Hippocampal formation (tissue), 2 donors: ENCODE data around the gene CYP21A2.
"Not testable (repeated sequence)": the region's sequence is repeated elsewhere in the genome, so short reads cannot be mapped to it uniquely, and the experiment has no call there.

ENCODE experiments used
- DNase-seq, 2 donors: peaks; one replicate each; lab custom pipeline; 2025; lab: John Stamatoyannopoulos, UW

Gene CYP21A2

GRCh38 chr6:32029553-32029952 is 8.7 kb upstream of the CYP21A2 start:
- DNase-seq, result not testable (repeated sequence)

DNA sequence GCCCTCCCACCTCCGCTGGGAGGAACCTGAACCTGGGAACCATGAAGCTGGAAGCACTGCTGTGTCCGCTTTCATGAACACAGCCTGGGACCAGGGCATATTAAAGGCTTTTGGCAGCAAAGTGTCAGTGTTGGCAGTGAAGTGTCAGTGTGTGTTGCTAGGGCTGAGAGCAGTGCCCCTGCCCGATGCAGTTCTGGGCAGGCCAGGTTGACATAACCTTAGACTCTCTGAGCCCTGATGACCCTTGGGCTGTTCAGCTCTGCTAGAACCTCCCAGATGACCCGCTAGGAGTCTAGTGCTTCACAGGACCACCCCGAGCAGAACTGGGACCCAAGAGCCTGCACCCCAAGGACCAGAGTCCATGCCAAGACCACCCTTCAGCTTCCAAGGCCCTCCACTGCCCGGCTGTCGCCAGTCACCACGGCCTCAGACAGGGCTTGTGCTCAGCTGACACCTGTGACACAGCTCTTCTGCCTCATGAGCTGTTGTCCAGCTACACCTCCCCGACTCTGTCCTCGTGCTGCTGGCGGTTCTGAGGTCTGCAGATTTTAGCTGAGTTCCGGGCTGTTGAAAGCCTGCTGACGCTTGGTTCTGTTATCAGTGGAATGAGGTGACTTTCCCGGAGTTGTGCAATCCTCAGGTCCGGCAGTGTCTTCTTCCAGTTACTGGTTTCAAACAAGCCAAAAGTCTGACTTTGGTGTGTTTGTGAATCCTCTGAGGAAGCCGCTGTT is 2.8 kb upstream of the CYP21A2 start:
- DNase-seq, result not testable (repeated sequence)

- DNase-seq, result not testable (repeated sequence)
Observed at GRCh38 chr6:32037136-32037535, 1.1 kb upstream of the CYP21A2 start.

DNA sequence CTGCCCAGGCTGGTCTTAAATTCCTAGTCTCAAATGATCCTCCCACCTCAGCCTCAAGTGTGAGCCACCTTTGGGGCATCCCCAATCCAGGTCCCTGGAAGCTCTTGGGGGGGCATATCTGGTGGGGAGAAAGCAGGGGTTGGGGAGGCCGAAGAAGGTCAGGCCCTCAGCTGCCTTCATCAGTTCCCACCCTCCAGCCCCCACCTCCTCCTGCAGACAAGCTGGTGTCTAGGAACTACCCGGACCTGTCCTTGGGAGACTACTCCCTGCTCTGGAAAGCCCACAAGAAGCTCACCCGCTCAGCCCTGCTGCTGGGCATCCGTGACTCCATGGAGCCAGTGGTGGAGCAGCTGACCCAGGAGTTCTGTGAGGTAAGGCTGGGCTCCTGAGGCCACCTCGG is 663 bp downstream of the CYP21A2 start:
- not testable (repeated sequence) for DNase-seq

DNA sequence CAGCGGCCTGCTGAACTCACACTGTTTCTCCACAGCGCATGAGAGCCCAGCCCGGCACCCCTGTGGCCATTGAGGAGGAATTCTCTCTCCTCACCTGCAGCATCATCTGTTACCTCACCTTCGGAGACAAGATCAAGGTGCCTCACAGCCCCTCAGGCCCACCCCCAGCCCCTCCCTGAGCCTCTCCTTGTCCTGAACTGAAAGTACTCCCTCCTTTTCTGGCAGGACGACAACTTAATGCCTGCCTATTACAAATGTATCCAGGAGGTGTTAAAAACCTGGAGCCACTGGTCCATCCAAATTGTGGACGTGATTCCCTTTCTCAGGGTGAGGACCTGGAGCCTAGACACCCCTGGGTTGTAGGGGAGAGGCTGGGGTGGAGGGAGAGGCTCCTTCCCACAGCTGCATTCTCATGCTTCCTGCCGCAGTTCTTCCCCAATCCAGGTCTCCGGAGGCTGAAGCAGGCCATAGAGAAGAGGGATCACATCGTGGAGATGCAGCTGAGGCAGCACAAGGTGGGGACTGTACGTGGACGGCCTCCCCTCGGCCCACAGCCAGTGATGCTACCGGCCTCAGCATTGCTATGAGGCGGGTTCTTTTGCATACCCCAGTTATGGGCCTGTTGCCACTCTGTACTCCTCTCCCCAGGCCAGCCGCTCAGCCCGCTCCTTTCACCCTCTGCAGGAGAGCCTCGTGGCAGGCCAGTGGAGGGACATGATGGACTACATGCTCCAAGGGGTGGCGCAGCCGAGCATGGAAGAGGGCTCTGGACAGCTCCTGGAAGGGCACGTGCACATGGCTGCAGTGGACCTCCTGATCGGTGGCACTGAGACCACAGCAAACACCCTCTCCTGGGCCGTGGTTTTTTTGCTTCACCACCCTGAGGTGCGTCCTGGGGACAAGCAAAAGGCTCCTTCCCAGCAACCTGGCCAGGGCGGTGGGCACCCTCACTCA is 1.4 kb downstream of the CYP21A2 start:
- not testable (repeated sequence) for DNase-seq

DNA sequence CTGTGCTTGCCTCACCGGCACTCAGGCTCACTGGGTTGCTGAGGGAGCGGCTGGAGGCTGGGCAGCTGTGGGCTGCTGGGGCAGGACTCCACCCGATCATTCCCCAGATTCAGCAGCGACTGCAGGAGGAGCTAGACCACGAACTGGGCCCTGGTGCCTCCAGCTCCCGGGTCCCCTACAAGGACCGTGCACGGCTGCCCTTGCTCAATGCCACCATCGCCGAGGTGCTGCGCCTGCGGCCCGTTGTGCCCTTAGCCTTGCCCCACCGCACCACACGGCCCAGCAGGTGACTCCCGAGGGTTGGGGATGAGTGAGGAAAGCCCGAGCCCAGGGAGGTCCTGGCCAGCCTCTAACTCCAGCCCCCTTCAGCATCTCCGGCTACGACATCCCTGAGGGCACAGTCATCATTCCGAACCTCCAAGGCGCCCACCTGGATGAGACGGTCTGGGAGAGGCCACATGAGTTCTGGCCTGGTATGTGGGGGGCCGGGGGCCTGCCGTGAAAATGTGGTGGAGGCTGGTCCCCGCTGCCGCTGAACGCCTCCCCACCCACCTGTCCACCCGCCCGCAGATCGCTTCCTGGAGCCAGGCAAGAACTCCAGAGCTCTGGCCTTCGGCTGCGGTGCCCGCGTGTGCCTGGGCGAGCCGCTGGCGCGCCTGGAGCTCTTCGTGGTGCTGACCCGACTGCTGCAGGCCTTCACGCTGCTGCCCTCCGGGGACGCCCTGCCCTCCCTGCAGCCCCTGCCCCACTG is 2.3 kb downstream of the CYP21A2 start:
- not testable (repeated sequence) for DNase-seq

GRCh38 chr6:32041050-32041321 is 2.8 kb downstream of the CYP21A2 start:
- not testable (repeated sequence) for DNase-seq

DNA sequence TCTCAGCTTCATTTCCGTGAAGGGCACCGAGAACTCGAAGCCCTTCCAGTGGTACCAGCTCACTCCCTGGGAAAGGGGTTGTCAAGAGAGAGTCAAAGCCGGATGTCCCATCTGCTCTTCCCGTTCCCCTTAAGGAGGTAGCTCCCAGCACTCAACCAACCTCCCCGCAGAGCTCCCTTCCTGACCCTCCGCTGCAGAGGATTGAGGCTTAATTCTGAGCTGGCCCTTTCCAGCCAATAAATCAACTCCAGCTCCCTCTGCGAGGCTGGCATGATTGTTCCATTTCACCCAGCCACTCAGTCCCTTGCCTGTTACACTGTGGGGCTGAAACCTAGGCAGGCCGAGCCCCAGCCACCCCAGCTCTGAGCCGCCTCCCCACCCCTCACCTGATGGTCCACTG is 3.2 kb downstream of the CYP21A2 start:
- not testable (repeated sequence) for DNase-seq

- not testable (repeated sequence) for DNase-seq
Observed at GRCh38 chr6:32042276-32042675, 4.1 kb downstream of the CYP21A2 start.

GRCh38 chr6:32043589-32044380 is 5.6 kb downstream of the CYP21A2 start:
- not testable (repeated sequence) for DNase-seq

DNA sequence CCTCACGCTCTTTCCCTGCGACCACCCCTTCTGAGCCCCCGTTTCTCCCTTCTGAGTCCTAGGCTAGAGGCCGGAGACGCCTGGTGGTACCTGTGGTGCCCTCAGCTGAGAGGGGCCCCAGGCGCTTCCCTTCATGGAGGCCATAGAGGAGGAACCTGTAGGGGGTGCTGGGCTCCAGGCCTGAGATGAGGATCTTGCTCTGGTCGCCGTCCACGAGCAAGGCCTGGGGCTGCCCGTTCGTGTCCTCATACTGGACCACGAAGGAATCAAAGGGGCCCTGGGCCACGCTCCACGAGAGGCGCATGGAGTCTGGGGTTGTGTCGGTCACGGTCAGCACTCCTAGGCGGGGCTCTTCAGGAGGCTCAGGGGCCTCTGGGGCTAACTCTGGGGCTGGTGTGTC is 6.7 kb downstream of the CYP21A2 start:
- DNase-seq, result not testable (repeated sequence)

DNA sequence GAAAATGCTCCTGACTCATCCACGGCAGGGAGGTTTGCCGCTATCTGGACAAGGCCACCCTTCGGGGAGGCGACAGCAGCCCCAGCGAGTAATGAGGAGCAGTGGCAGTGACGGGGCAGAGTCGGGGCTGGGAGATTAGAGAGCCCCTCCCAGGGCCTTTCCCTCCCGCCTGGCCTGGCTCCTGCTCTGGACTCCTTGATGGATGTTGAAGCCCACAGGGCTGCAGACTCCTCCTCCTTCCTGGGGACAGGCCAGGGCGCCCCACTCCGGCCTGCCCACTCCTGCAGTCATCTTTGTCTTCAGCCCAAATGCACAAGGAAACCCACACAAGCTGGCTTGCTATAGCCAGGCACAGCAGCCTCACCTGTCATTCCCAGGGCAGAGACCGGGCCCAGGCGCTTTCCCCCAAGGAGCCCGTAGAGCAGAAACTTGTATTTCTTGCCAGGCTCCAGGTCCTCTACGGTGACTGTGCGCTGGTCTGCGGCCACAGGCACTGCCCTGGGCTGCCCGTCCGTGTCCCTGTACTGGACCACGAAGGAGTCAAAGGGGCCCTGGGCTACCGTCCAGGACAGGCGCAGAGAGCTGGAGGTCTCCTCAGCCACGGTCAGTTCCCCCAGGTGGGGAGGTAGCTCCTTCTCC is 7.7 kb downstream of the CYP21A2 start:
- no peak for DNase-seq

DNA sequence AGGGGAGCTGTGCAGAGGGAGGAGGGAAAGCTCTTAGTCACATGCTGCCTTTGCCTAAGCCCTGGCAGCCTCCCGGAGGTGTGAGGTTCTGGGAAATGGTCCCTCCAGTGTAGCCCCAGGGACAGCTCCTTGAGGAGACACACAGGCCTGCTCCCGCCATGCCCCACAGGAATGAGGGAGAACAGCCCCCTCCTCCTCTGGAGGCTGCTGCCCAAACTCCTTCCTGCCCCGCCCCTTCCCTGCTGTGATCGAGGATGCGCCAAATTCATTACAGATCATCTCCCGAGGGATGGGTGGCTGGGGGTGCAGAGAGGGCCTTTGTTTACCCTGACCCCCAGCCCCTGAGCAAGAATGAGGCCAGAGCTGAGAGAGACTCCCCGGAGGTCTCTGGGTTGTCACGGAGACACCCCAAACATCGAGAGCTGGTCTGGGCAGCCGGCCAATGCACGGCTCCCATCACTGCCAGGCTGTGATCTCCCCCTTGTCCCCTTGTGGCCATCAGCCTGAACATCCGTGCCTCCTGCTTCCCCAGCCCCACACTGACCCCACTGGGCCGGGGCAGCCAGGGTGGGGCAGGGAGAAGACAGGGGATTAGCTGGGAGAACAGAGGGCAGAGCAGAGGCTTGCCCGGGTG is 8.4 kb downstream of the CYP21A2 start:
- no peak for DNase-seq

DNA sequence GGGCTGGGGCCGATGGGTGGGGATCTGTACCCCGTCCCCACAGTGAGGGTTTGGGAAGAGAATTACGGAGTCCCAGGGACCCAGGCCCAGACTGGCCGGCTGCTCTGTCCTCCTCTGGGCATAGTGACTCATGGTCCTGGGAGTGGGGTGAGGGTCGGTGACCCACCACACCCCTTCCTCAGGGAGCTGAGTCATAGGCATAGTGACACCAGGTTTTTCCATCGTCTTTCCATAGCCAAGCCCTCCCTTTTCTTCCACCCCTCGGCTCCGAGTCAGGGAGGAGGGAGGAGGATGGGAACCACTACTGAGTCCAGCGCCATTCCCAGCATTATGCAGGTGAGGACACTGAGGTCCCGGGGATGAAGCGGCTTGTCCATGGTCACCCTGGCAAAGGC is 8.9 kb downstream of the CYP21A2 start:
- no peak for DNase-seq

DNA sequence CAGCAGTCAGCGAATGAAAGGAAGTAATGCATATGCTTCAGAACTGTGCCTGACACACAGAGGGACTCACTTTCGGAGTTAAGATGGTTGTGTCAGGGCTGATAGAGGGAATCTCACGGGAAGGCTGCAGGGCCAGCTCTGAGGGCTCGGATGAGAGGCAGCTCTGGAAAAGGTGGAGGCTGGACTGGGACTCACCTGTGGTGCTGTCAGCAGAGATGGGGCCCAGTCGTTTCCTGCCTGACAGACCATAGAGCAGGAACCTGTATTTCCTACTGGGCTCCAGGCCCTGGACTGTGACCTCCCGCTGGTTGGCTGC is 9.3 kb downstream of the CYP21A2 start:
- DNase-seq, result no peak

DNA sequence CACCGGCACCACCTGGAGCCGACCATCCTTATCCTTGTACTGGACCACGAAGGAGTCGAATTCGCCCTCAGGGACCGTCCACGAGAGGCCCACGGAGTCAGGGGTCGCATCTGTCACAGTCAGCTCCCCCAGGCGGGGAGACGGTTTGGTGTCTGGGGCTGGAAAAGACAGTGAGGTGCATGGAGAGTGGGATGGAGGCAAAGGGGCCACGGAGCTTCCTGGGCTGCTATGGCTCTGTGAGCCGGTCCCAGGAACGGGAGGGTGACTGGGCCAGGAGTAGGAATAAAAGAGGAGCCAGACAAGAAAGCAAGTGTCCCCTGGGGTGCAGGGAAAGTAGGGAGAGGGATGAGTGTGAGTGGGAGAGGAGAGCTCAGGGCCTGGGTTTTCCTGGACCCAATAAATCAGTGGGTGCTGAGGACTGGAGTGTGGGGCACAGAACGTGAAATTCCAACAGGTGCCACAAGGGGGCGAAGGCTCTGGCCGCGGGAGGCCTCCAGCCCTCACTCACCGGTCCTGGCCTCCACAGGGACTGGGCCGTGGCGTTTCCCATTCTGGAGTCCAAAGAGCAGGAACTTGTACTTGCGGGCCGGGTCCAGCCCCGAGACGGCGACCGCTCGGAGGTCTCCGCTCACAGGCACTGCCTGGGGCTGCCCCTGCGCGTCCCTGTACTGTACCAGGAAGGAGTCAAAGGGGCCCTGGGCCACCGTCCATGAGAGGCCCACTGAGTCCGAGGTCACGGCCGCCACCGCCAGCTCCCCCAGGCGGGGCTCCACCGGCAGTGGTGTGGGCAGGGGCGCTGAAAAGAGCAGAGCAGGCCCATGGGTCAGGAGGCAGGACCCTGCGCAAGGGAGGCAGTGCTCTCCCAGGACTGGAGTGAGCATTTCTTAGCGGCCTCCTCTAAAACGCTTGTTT is 9.9 kb downstream of the CYP21A2 start:
- peak in 1 of 2 donors; percentile 29 for DNase-seq

- not testable (repeated sequence) for DNase-seq
Observed at GRCh38 chr6:32049149-32049548, 10.9 kb downstream of the CYP21A2 start.

- not testable (repeated sequence) for DNase-seq
Observed at GRCh38 chr6:32049736-32050135, 11.5 kb downstream of the CYP21A2 start.

GRCh38 chr6:32050562-32050961 is 12.3 kb downstream of the CYP21A2 start:
- DNase-seq, result no peak

GRCh38 chr6:32052626-32053025 is 14.4 kb downstream of the CYP21A2 start:
- not testable (repeated sequence) for DNase-seq
